HCT116 (cell line): ENCODE data around the gene RNF112. TPM values are rescaled to one million over a fixed set of nuclear protein-coding genes. Genes with fewer than 3 reads are reported as not detected.

Experiments used
- ATAC-seq: fragments of 200-7000 bp; cut with Tn5 transposase; 2 replicates; pipeline ENCODE4 v1.9.1; 2020; ENCODE audit warnings: mild to moderate bottlenecking, moderate library complexity
- BruUV-seq: library from RNA; stranded (reverse); fragments of 400-500 nt; replicated peaks from 2 replicates; lab custom pipeline; 2021; lab: Mats Ljungman, UMichigan
- CTCF ChIA-PET: fragments of 300-600 bp; sonication (Branson Sonifier 250); formaldehyde crosslinking; loops from one replicate; lab custom pipeline; 2021; ENCODE audit warnings: antibody characterized with exemption; lab: Charles Lee
- POLR2A ChIA-PET: fragments of 300-600, 350-600 bp; sonication (Branson Sonifier 250); formaldehyde crosslinking; loops from one replicate; lab custom pipeline; 2021; ENCODE audit warnings: antibody characterized with exemption; lab: Charles Lee
- RAD21 ChIA-PET, 2 experiments: fragments of 300-600 bp; sonication (Branson Sonifier 250); formaldehyde crosslinking; loops; one replicate each; lab custom pipeline; 2023; ENCODE audit warnings: low total read pairs in 2 of 2; ENCODE audit not compliant: uncharacterized antibody in 2 of 2, unreplicated experiment in 2 of 2, low non-redundant PET in 1 of 2; lab: Charles Lee
- DNase-seq: peaks from one replicate; pipeline ENCODE4 v3.0.0-alpha.2; 2010; ENCODE audit warnings: low read depth, low spot score
- H2AFZ ChIP-seq: fragments of 200-600 bp; shearing (Covaris generic), sonication (generic); 2 replicates; pipeline ENCODE4 v1.6.1; 2017; ENCODE audit warnings: low read depth, mixed run types, mixed read lengths, antibody characterized with exemption, low read length; ENCODE audit not compliant: poor library complexity, severe bottlenecking
- H3K27ac ChIP-seq: 2 replicates; pipeline ENCODE4 v1.5.1; 2012; ENCODE audit warnings: low read depth, low read length
- H3K27me3 ChIP-seq: fragments of 200-600 bp; sonication (generic); 2 replicates; pipeline ENCODE4 v1.6.1; 2016; ENCODE audit warnings: mixed run types, low read length, mixed read lengths; ENCODE audit not compliant: insufficient read depth
- H3K36me3 ChIP-seq, 2 experiments: fragments of 200-500 bp in 1 of 2; fragments of 200-600 bp in 1 of 2; sonication (Bioruptor generic) in 1 of 2; sonication (generic) in 1 of 2; 2 replicates each; pipeline versions ENCODE4 v1.5.1 to v1.6.1; 2014 to 2016; ENCODE audit warnings: low read length in 2 of 2, inconsistent platforms in 1 of 2, mixed read lengths in 1 of 2, mixed run types in 1 of 2; ENCODE audit not compliant: insufficient read depth in 2 of 2, control insufficient read depth in 1 of 2
- H3K4me1 ChIP-seq, 2 experiments: fragments of 200-600 bp in 1 of 2; sonication (generic) in 1 of 2; 2 replicates each; pipeline versions ENCODE4 v1.5.1 to v1.6.1; 2012 to 2017; ENCODE audit warnings: low read length in 2 of 2, inconsistent platforms in 1 of 2, mild to moderate bottlenecking in 1 of 2, mixed read lengths in 1 of 2, mixed run types in 1 of 2, moderate library complexity in 1 of 2; ENCODE audit not compliant: insufficient read depth in 2 of 2, control insufficient read depth in 1 of 2
- H3K4me2 ChIP-seq: fragments of 200-600 bp; sonication (generic); 2 replicates; pipeline ENCODE4 v1.6.1; 2017; ENCODE audit warnings: mixed run types, low read length, mixed read lengths
- H3K4me3 ChIP-seq, 2 experiments: fragments of 200-600 bp in 1 of 2; sonication (generic) in 1 of 2; replicated peaks in 1 of 2; 2 replicates each; pipeline ENCODE4 v1.5.1; 2011 to 2016; ENCODE audit warnings: low read length in 2 of 2, control low read depth in 1 of 2, low read depth in 1 of 2, mild to moderate bottlenecking in 1 of 2, mixed read lengths in 1 of 2, mixed run types in 1 of 2
- H3K79me2 ChIP-seq: fragments of 200-600 bp; sonication (generic); 2 replicates; pipeline ENCODE4 v1.6.1; 2017; ENCODE audit warnings: mild to moderate bottlenecking, mixed run types, low read length, moderate library complexity, mixed read lengths; ENCODE audit not compliant: insufficient read depth
- H3K9ac ChIP-seq: fragments of 200-600 bp; sonication (generic); 2 replicates; pipeline ENCODE4 v1.6.1; 2016; ENCODE audit warnings: low read length, mixed read lengths
- H3K9me2 ChIP-seq: fragments of 200-600 bp; sonication (generic), shearing (Covaris generic); 2 replicates; pipeline ENCODE4 v1.6.1; 2017; ENCODE audit warnings: mixed run types, mild to moderate bottlenecking, moderate library complexity; ENCODE audit not compliant: insufficient read depth
- H3K9me3 ChIP-seq, 2 experiments: fragments of 200-500 bp in 1 of 2; fragments of 200-600 bp in 1 of 2; sonication (Bioruptor generic) in 1 of 2; sonication (generic) in 1 of 2; 2 replicates each; pipeline ENCODE4 v1.6.1; 2014 to 2017; ENCODE audit warnings: low read length in 2 of 2, mixed read lengths in 2 of 2, inconsistent platforms in 1 of 2, low read depth in 1 of 2, mild to moderate bottlenecking in 1 of 2, mixed run types in 1 of 2, moderate library complexity in 1 of 2; ENCODE audit not compliant: control insufficient read depth in 1 of 2, insufficient read depth in 1 of 2
- H4K20me1 ChIP-seq: fragments of 200-600 bp; sonication (generic), shearing (Covaris generic); 2 replicates; pipeline ENCODE4 v1.6.1; 2017; ENCODE audit warnings: mixed run types, mild to moderate bottlenecking, moderate library complexity; ENCODE audit not compliant: insufficient read depth
- CEBPB ChIP-seq: IDR thresholded peaks from 2 replicates; pipeline ENCODE4 v1.6.1; 2012; ENCODE audit warnings: low read depth
- CTCF ChIP-seq, 3 experiments: fragments of 200-600 bp in 1 of 3; sonication (generic) in 1 of 3; IDR thresholded peaks in 2 of 3; conservative IDR thresholded peaks in 1 of 3; 2 replicates each; pipeline ENCODE4 v1.5.1; 2012 to 2017; ENCODE audit warnings: low read depth in 2 of 3, low read length in 2 of 3, antibody characterized with exemption in 1 of 3, borderline replicate concordance in 1 of 3, control low read depth in 1 of 3, mild to moderate bottlenecking in 1 of 3, mixed read lengths in 1 of 3, mixed run types in 1 of 3, moderate library complexity in 1 of 3; ENCODE audit not compliant: insufficient read depth in 1 of 3
- EGR1 ChIP-seq: IDR thresholded peaks from 2 replicates; pipeline ENCODE4 v1.6.1; 2012; ENCODE audit warnings: low read depth
- JUND ChIP-seq: IDR thresholded peaks from 2 replicates; pipeline ENCODE4 v1.6.1; 2012
- MAX ChIP-seq: IDR thresholded peaks from 2 replicates; pipeline ENCODE4 v1.6.1; 2012
- TCF7L2 ChIP-seq: IDR thresholded peaks from 2 replicates; pipeline ENCODE4 v1.7.0; 2011; ENCODE audit warnings: borderline replicate concordance, inconsistent platforms; ENCODE audit not compliant: insufficient read depth, insufficient read length; ENCODE audit errors: extremely low read depth
- YY1 ChIP-seq: IDR thresholded peaks from 2 replicates; pipeline ENCODE4 v1.6.1; 2011; ENCODE audit warnings: low read length, low read depth, moderate library complexity, mild to moderate bottlenecking; ENCODE audit not compliant: insufficient replicate concordance; ENCODE audit errors: extremely low read depth
- ZNF274 ChIP-seq: fragments of 200-500 bp; sonication (Bioruptor generic); IDR thresholded peaks from 2 replicates; pipeline ENCODE4 v1.6.1; 2014; ENCODE audit warnings: mild to moderate bottlenecking, low read depth, low read length, inconsistent platforms
- intact Hi-C: fragments of 100-400 bp; cut with micrococcal nuclease; formaldehyde crosslinking; loops from 2 replicates; pipeline ENCODE4 v1.10.0; 2022
- total RNA-seq: library from RNA; stranded (reverse); gene quantifications from one replicate; pipeline ENCODE4 v1.2.1, GENCODE V29; 2021; ENCODE audit not compliant: unreplicated experiment

The RNF112 gene
- total RNA-seq, 1 experiment from 2014 or later, result 0.98 TPM

GRCh38 chr17:19369846-19370492 lies 41.1 kb upstream of the RNF112 start:
- TF ChIP-seq MAX, result no peak
- no peak for TF ChIP-seq YY1
- TF ChIP-seq TCF7L2, result no peak
- TF ChIP-seq JUND, result no peak
- TF ChIP-seq ZNF274, result no peak
- TF ChIP-seq EGR1, result no peak
- no peak for TF ChIP-seq CEBPB
- TF ChIP-seq CTCF (IDR thresholded peaks at IDR 0.05 in 2 of 3, conservative IDR thresholded peaks at IDR 0.05 in 1 of 3; ENCODE audit: borderline replicate concordance in 1 of 3, insufficient read depth in 1 of 3, low read depth in 2 of 3, low read length in 2 of 3), result no peak
- no peaks in the 10 kb centered on the region for H3K79me2 ChIP-seq
- H3K4me3 ChIP-seq, result no peak overlapping the region
- no peak overlapping the region for H3K9ac ChIP-seq
- ChIA-PET RAD21 (no interaction called here), POLR2A (interaction anchor here (1.3 kb wide), 1 partner anchor 8 kb away, joined by 3 read pairs; no protein-coding TSS in a partner anchor), CTCF (interaction anchor here (0.7 kb wide), 1 partner anchor 77 kb away, joined by 3 read pairs; no protein-coding TSS in a partner anchor)
- no TSS peak for BruUV-seq
- no peaks in the 10 kb centered on the region for H3K36me3 ChIP-seq
- no peaks in the 10 kb centered on the region for H3K9me3 ChIP-seq
- H4K20me1 ChIP-seq, result no peaks in the 10 kb centered on the region
- H3K4me2 ChIP-seq, result no peak overlapping the region
- H3K4me1 ChIP-seq, result peaks cover 4 to 23% of the 10 kb centered on the region in 2 experiments; a peak in 3 of 4 replicates
- intact Hi-C loops, result no loop called here
- no peaks in the 10 kb centered on the region for H3K9me2 ChIP-seq
- H3K27ac ChIP-seq, result no peak overlapping the region
- ATAC-seq, result no peak
- DNase-seq, result no peak
- H3K27me3 ChIP-seq, result no peaks in the 10 kb centered on the region
- H2AFZ ChIP-seq, result no peak overlapping the region
